Superior temporal gyrus (tissue), 1 donor: ENCODE measurements around the gene PWWP2B.

Experiments
- DNase-seq: peaks from one replicate; pipeline ENCODE4 v3.0.0-alpha.2; 2016; ENCODE audit errors: extremely low spot score

Gene PWWP2B

DNA sequence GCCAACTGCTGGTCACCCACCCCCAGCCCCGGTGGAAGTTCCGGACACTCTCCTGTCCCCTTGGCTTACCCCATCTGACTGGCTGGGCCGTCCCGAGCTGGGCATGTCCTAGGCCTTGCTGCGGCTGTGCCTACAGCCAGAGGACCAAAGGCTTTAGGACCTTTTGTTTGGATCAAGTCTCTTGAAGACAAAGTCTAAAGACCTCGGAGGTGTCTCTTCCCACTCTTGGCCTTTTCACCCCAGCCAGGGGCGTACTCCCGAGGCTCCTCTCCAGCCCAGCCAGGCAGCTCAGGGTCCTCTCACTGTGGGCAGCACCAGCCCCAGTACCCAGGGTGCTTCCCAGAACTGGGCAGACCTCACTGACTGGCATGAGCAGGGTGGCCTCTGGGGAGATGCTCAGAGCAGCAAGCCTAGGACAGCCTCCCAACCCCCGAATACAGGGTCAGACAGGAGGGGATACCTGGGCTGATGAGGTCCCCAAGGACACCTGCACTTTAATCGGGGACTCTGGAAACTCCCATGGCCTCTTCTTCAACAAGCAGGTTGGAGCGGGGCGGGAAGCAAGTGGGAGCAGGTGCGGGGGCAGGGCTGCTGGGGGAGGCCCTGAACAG is 2.7 kb upstream of the PWWP2B start:
- no peak for DNase-seq

GRCh38 chr10:132394936-132395703 is 1.9 kb upstream of the PWWP2B start:
- no peak for DNase-seq

- no peak for DNase-seq
Observed at GRCh38 chr10:132395704-132396493, 1.1 kb upstream of the PWWP2B start.

- no peak for DNase-seq
Observed at GRCh38 chr10:132396494-132397035, 435 bp upstream of the PWWP2B start.

- peak; percentile 24 for DNase-seq
Observed at GRCh38 chr10:132397671-132398565, 918 bp downstream of the PWWP2B start.

GRCh38 chr10:132398566-132398991 is 1.6 kb downstream of the PWWP2B start:
- DNase-seq: no peak

DNA sequence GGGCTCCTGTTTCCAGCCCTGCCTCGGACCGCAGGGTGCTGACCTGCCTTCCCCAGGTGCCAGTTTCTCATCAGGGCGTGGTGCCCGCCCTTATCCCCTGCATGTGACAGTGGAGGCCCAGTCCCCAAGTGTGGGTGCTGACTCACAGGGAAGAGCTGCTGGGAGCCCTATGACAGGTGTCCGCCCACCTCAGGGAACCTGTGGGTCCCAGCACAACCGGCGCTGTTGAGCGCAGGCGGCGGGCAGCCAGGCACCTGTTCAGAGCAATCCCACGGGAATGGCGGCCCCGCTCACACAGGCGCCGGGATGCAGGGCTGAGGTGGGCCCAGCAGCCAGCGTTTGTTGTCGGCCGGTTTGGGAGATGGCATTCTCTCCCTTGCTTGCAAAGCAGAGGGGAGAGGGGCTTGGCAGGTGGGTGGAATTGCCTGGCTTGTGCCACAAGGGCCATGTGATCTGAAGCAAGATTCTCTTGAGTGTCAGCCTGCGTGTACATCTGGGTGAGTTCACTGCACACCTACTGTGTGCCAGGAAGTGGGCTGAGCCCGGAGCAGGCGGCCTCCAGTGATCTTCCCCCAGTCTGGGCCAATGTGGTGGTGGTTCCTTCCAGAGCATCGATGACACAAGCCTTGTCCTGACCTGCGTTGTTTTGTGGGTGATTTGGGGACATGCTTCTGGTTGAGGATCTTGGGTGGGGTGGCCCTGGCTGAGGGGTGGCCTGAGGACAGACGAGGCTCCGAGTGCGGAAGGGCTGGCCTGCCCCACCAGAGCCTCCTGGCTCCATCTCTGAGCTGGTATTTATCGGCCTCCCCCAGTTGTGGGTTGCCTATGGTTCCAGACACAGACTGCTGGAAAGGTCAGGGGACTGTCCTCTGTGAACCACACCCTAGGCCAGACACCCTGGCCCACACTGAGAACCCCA is 2.4 kb downstream of the PWWP2B start:
- DNase-seq: no peak

- no peak for DNase-seq
Observed at GRCh38 chr10:132400041-132400546, 3.1 kb downstream of the PWWP2B start.

GRCh38 chr10:132400547-132401151 is 3.6 kb downstream of the PWWP2B start:
- no peak for DNase-seq

DNA sequence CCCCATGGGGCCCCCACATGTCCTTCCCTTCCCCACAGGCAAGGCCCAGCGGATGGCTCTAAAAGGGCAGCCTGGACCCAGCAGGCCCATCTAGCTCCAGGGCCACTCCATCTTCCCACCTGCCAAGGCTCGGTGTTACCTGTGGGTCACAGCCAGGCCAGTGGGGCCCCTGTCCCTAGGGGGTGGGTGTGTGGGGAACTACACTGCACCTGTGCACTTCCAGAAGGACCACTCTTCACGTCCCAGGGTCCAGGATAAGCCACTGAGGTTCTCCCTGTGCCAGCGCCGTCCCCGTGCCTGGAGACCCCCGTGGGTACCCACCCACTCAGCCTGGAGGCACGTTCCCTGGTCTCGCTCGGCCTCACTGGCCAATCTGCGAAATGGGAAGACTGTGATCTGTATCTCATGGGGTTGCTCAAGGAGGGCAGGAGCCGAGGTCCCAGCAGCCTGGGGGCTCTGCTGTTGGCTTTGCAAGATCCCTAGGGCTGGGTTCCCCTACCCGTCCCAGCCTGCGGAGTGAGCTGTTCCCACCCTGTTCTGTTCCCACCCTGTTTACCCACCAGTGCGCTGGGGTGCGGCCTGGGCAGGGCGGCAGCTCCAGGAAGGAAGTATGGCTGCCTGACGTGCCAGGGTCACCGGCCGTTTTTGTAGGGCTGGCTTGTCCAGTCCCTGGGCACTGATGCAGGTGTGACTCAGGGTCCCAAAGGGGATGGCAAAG is 4.6 kb downstream of the PWWP2B start:
- no peak for DNase-seq

DNA sequence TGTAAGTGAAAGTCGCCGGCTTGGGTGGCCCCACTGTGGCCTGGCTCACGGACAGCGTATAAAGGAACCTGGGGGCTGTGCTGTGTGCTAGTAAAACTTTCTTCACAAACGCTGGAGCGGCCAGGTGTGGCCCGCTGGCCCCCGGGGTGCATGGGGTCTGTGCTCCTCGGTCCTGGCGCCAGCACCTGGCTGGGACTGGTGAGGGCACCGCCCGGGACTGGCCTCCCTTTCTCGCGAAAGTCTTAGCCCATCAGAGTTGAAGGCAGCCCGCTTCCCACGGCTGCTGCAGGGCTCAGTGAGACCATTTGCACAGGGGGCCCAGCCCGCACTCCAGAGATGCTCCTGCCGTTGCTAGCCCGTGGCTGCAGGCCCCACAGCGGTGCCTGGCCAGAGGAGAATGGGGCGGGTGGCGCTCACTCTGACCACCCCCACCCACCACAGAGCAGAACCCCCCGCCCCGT is 5.8 kb downstream of the PWWP2B start:
- DNase-seq: no peak

- DNase-seq: no peak
Observed at GRCh38 chr10:132403511-132404168, 6.6 kb downstream of the PWWP2B start.

DNA sequence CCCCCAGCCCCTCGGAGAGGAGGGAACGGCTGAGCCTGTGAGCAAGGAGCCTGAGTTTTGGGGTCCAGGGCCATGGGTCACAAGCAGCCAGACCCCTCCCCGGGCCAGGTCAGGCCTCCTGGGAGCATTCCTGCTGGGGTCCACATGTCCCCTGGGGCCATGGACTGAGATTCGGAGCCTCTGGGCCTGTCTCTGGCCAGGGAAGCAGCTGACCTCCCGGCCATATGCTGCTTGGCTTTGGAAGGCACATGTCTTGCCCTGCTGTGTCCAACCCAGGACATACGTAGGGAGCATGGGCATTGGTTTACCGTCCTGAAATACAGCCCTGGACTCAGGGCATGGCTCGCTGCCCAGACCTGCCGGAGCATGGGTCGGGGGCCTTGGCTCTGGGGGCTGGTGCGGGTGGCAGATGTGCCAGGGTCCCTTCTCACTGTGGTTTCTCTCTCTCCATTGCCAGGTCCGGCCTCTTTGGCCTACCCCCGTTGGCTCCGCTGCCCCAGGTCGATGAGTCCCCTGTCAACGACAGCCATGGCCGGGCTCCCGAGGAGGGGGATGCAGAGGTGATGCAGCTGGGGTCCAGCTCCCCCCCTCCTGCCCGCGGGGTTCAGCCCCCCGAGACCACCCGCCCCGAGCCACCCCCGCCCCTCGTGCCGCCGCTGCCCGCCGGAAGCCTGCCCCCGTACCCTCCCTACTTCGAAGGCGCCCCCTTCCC is 7.3 kb downstream of the PWWP2B start:
- DNase-seq: no peak

DNA sequence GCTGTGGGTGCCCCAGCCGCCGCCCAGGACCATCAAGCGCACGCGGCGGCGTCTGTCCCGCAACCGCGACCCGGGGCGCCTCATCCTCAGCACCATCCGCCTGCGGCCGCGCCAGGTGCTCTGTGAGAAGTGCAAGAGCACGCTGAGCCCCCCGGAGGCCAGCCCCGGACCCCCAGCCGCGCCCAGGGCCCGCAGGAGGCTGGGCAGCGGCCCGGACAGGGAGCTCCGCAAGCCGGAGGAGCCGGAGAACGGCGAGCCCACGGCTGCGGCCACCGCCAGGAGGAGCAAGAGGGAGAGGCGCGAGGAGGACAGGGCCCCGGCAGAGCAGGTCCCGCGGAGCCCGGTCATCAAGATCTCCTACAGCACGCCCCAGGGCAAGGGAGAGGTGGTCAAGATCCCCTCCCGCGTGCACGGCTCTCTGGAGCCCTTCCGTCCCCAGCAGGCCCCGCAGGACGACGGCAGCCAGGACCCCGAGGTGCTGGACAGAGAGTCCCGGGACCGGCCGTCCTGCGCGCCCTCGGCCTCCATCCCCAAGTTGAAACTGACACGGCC is 8.0 kb downstream of the PWWP2B start:
- DNase-seq: no peak

GRCh38 chr10:132405463-132405991 is 8.5 kb downstream of the PWWP2B start:
- DNase-seq: no peak

DNA sequence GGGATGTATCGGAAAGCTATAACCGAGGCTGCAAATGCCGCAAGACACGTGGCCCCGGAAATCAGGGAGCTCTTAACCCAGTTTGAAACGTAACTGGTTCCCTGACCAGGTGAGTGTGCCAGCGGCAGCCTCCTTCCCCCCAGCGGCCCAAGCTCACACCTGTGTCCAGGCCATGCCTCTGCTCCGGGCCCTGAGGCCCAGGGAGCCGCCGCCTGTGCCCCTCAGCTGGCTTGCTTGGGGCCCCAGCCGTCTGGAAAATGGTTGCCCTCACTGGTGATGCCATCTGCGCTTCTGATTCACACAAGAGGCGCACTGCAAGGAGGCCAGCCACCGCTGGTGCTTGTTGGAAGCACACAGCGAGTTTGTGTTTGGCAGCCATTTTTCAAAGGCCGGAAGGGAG is 9.2 kb downstream of the PWWP2B start:
- DNase-seq: no peak

DNA sequence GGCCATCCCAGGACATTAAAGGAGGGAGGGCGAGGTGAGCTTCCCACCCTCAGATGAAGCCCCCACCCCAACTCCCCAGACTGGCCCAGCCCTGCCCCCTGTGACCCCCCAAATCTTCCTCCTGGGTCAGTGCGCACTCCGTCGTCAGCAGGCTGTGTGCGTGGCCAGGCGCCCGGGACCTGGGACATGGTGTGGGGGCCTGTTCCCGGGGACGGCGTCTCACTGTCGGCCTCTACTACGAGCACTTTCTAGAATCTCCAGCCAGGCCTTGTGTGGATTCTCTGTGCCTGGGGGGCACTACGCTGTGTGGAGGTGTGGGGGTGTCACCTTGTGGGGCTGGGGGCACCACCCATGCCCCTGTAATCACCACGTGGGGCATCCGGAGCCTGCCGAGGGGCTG is 9.8 kb downstream of the PWWP2B start:
- DNase-seq: no peak
